ENCODE data around the gene ARHGAP21.

DNA sequence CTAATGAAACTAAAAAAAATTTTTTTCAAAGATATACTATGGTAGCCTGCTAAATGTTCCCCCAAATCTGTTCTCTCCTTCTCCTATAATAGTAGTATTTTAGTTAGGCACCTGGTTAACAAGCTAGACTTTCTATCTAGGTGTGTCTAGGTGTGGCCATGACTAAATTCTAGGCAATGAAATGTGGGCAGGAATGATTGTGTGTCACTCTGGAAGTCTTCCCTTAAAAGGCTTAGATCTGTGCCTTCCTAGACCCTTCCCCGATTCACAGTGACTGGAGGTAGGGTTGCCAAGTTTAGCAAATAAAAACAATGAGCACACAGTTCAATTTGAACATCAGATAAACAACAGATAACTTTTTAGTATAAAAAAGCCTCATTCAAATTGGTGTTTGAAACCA, 8.3 kb upstream of the ARHGAP21 start:
- TF ChIP-seq EZH2phosphoT487 (IDR thresholded peaks at IDR 0.05; ENCODE audit: insufficient read depth, low read depth) (no peak), EZH2 (IDR thresholded peaks at IDR 0.05; ENCODE audit: insufficient read depth, poor library complexity, severe bottlenecking) (no peak)

All from GM23248 (cell line).